ENCODE results near the gene MLPH. TPM values are rescaled to one million over a fixed set of nuclear protein-coding genes. Genes with fewer than 3 reads are reported as not detected.

The MLPH gene
- total and polyA plus RNA-seq, 4 donors, result 71.0 to 295 (median 192) TPM

DNA sequence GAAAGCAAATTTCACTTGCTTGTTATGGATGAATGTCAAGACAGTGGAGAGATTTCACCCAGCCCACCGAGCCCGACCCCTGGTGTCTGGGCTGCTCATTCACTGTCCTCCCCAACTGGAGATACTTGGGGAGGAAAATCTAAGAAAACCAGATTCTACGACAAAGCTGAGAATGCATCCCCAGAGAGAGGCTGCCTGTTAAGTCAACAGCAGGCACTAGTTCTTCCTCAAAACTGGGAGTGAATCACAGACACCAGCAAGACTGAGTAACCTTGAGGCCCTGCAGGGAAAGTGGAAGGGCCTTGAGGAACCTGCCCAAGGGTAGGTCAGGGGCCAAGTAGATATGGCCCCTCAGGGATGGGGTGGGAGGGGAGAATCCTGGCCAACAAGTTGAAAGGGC lies 34.2 kb upstream of the MLPH start:
- TF ChIP-seq, protein P1, sequence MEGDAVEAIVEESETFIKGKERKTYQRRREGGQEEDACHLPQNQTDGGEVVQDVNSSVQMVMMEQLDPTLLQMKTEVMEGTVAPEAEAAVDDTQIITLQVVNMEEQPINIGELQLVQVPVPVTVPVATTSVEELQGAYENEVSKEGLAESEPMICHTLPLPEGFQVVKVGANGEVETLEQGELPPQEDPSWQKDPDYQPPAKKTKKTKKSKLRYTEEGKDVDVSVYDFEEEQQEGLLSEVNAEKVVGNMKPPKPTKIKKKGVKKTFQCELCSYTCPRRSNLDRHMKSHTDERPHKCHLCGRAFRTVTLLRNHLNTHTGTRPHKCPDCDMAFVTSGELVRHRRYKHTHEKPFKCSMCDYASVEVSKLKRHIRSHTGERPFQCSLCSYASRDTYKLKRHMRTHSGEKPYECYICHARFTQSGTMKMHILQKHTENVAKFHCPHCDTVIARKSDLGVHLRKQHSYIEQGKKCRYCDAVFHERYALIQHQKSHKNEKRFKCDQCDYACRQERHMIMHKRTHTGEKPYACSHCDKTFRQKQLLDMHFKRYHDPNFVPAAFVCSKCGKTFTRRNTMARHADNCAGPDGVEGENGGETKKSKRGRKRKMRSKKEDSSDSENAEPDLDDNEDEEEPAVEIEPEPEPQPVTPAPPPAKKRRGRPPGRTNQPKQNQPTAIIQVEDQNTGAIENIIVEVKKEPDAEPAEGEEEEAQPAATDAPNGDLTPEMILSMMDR (IDR thresholded peaks at IDR 0.05; ENCODE audit: control extremely low read depth, extremely low read depth), result no peak
- H3K9me3 ChIP-seq (ENCODE audit: control insufficient read depth in 4 of 4, insufficient read depth in 3 of 4, low read length in 3 of 4), result peaks cover 0 to 4% (median 0%) of the 10 kb centered on the region in 4 donors
- WGBS, 2 donors, result 89 to 95% methylated on average over 3 of the region's 3 CpGs
- H3K4me1 ChIP-seq (ENCODE audit: control insufficient read depth in 5 of 5, insufficient read depth in 5 of 5, low read length in 5 of 5), result peaks cover 7 to 71% (median 45%) of the 10 kb centered on the region in 5 donors
- no peak overlapping the region for H3K27ac ChIP-seq (ENCODE audit: low read depth in 1 of 2, low read length in 1 of 2)
- no peak for ATAC-seq (ENCODE audit: insufficient read depth, low FRiP score)
- no peaks in the 10 kb centered on the region for H3K27me3 ChIP-seq (ENCODE audit: control insufficient read depth in 3 of 3, insufficient read depth in 3 of 3, low read length in 2 of 3)
- no peak for DNase-seq
- H3K9ac ChIP-seq (ENCODE audit: insufficient read depth in 1 of 2, low read length in 2 of 2), result no peak overlapping the region
- H3K36me3 ChIP-seq (ENCODE audit: control insufficient read depth in 4 of 4, insufficient read depth in 4 of 4, low read length in 4 of 4), result no peaks in the 10 kb centered on the region
- no peak overlapping the region for H3K4me3 ChIP-seq

- ATAC-seq (ENCODE audit: insufficient read depth, low FRiP score) (no peak), DNase-seq (no peak)
- 72 to 94% methylated on average over 3 of the region's 3 CpGs for WGBS, 2 donors
- no peaks in the 10 kb centered on the region for H3K36me3 ChIP-seq (ENCODE audit: control insufficient read depth in 4 of 4, insufficient read depth in 4 of 4, low read length in 4 of 4)
- H3K4me3 ChIP-seq, result no peak overlapping the region
- H3K27ac ChIP-seq (ENCODE audit: low read depth in 1 of 2, low read length in 1 of 2), result no peak overlapping the region
- H3K27me3 ChIP-seq (ENCODE audit: control insufficient read depth in 3 of 3, insufficient read depth in 3 of 3, low read length in 2 of 3), result no peaks in the 10 kb centered on the region
- peaks cover 0 to 4% (median 0%) of the 10 kb centered on the region in 4 donors for H3K9me3 ChIP-seq (ENCODE audit: control insufficient read depth in 4 of 4, insufficient read depth in 3 of 4, low read length in 3 of 4)
- TF ChIP-seq, protein P1 (IDR thresholded peaks at IDR 0.05; ENCODE audit: control extremely low read depth, extremely low read depth), result no peak
- H3K9ac ChIP-seq (ENCODE audit: insufficient read depth in 1 of 2, low read length in 2 of 2), result no peak overlapping the region
- H3K4me1 ChIP-seq (ENCODE audit: control insufficient read depth in 5 of 5, insufficient read depth in 5 of 5, low read length in 5 of 5), result peaks cover 7 to 64% (median 45%) of the 10 kb centered on the region in 5 donors
These were observed 33.4 kb upstream of the MLPH start for GRCh38 chr2:237453671-237454070.

DNA sequence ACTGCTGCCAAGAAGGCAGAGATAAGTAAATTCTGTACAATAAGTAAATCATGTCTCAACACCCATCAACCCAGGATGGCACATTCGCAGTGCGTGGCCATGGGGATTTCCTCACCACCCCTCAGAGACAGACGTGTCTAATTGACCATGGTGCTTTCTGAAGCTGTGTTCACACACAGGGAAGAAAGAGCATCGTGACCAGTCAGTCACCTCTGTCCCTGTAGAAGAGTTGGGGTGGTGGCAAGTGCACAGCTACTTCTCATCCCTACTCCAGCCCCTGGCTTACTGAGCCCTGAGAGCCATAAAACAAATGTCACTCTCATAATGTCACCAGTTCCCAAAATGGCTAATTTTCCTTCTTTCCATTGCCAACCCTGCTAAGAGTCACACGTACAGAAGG lies 31.3 kb upstream of the MLPH start:
- H3K27ac ChIP-seq (ENCODE audit: low read depth in 1 of 2, low read length in 1 of 2), result peak overlapping the region in 1 of 2 donors; percentile 14
- no peaks in the 10 kb centered on the region for H3K36me3 ChIP-seq (ENCODE audit: control insufficient read depth in 4 of 4, insufficient read depth in 4 of 4, low read length in 4 of 4)
- no peaks in the 10 kb centered on the region for H3K27me3 ChIP-seq (ENCODE audit: control insufficient read depth in 3 of 3, insufficient read depth in 3 of 3, low read length in 2 of 3)
- H3K9me3 ChIP-seq (ENCODE audit: control insufficient read depth in 4 of 4, insufficient read depth in 3 of 4, low read length in 3 of 4), result peaks cover 0 to 2% (median 0%) of the 10 kb centered on the region in 4 donors
- 83 to 87% methylated on average over 5 of the region's 5 CpGs for WGBS, 2 donors
- peaks cover 3 to 43% (median 28%) of the 10 kb centered on the region in 5 donors for H3K4me1 ChIP-seq (ENCODE audit: control insufficient read depth in 5 of 5, insufficient read depth in 5 of 5, low read length in 5 of 5)
- TF ChIP-seq, protein P1 (IDR thresholded peaks at IDR 0.05; ENCODE audit: control extremely low read depth, extremely low read depth), result no peak
- H3K9ac ChIP-seq (ENCODE audit: insufficient read depth in 1 of 2, low read length in 2 of 2), result no peak overlapping the region
- ATAC-seq (ENCODE audit: insufficient read depth, low FRiP score), result no peak
- H3K4me3 ChIP-seq, result no peak overlapping the region
- no peak for DNase-seq

All from lung (tissue), 12 donors.